HG02852 (cell line): ENCODE measurements around the gene DCTD.

Source experiments
- ATAC-seq: cut with Tn5 transposase; IDR thresholded peaks from one replicate; pipeline ENCODE4 v1.9.1; 2021; ENCODE audit warnings: mild to moderate bottlenecking, moderate library complexity; ENCODE audit not compliant: unreplicated experiment

The DCTD gene

DNA sequence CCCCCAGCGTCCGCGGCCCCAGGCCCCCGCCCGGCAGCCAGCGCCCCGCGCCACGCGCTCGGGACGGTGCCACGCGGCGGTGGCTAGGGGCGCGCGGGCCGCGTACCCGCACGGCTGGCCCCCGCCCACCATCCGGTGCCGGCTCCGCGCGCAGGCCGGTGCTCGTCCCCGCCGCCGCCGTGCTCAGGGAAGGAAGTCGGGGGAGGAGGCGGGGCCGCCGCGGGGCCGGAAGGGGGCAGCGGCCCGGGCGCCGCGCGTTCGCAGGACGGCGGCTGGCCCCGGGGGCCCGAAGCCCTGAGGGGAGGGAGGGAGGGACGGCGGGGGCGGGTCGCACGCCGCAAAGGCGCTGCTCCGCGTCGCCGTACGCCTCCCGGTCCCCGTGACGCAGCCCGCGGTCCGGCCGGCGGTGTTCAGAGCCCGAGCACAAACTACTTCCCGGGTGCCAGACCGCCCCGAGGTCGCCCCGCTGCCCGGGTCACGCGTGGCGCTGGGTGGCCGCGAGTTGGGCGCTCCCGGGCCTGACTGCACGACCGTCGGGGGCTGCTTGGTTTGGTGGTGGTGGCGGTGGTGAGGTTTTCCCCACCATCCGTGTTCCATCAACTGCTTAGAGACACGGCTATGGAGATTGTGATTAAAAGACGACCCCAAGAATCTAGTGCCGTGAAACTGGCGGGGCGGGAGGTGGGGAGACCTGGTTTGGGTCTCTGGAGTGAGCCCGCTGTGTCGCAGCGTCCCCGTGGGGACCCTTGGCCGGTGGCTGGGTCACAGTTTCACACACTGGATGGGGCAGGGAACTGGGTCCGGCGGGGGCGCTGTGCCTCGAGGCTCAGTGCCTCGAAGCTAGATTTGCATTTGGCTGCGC lies at the start of gene DCTD:
Gene DCTD, minus strand, starts transcription at position 205 of the 862 bp plus-strand sequence. CDS start 1,818 bp downstream, outside the sequence.
- peak; percentile 79 for ATAC-seq

DNA sequence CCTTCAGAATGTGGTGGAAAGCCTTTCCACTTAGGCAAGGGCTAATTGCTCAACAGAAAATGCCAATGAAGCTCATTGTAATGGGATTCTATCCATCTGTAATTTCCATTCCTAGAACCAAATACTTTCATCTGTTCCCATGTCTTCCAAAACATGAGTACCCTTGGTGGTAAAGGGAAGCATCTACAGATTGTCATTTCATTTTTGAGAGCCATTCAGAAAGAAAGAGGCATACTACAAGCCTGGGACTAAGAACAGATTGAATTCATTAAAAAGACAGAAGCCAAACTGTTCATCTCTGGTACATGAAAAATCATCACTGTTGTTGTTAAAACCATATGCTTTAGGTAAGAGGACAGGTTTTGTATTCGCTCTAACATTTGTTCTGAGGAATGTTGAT lies 43.6 kb upstream of the DCTD start:
- no peak for ATAC-seq

DNA sequence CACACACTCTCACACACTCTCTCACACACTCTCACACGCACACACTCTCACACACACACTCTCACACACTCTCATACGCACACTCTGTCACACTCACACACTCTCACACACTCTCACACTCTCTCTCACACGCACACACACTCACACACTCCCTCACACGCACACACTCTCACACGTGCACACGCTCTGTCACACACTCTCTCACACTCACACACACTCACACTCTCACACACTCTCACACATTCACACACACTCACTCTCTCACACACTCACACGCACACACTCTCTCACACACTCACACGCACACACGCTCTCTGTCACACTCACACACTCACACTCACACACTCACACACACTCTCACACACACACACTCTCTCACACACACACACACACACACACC lies 43.0 kb upstream of the DCTD start:
- no peak for ATAC-seq

DNA sequence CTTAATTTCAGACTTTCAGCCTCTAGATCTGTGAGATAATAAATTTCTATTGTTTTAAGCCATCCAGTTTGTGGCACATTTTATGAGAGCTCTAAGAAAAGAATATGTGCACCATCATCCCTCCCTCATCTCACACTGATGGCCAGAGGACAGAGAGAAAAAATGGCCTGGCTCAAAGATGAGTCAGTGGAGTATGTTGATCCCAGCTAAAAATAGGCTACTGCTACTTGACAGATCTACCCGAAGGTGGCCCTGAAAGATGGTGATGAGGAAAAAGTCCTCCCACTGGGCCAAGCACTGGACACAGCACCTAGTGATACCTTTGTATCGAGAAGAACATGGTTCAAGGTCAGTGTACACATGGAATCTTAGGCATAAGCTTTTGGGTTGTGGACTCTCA lies 38.2 kb upstream of the DCTD start:
- no peak for ATAC-seq

DNA sequence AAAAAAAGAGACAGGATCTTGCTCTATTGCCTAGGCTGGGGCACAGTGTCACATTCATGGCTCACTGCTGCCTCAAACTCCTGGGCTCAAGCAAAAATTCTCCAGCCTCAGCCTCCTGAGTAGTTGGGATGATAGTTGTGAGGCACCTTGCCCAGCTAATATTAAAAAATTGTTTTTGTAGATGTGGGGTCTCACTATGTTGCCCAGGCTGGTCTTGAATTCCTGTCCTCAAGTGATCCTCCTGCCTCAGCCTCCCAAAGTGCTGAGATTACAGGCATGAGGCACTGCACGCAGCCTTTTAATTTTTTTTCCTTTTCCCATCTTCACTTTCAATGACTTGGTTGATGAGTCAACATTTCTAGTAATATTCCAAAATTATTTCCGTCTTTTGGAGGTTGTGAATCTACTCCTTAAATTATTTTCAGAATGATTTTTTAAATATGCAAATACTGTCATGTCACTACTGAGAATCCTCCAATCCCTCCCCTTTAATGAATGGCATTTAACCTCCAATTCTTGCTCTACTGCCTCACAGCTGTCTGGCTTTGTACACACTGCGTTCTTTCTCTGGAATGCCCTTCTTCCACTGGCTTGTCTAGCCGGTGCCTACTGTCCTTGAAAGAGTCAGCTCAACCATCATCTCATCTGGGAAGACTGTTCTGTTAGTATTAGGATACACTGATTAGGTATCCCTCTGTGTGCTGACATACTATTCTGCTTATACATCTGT lies 27.5 kb upstream of the DCTD start:
- ATAC-seq: no peak

DNA sequence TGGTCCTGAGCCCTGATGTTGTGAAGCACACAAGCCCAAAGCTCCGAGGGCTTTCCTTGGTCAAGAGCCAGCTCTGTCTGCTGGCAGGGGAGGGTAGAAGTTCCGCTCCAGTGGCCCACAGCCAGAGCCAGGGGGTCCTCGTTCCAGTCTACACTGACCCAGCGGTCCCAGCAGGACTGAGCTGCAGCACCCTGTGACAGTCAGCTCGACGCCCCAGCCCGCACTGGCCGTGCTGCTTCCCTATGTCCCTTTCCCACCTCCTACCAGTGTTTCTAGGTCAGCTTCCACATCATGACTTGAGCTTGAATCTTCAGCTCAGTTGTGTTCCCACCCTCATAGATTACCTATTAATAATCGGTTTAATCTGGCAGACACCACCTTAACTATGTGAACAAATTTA lies 22.5 kb upstream of the DCTD start:
- no peak for ATAC-seq

DNA sequence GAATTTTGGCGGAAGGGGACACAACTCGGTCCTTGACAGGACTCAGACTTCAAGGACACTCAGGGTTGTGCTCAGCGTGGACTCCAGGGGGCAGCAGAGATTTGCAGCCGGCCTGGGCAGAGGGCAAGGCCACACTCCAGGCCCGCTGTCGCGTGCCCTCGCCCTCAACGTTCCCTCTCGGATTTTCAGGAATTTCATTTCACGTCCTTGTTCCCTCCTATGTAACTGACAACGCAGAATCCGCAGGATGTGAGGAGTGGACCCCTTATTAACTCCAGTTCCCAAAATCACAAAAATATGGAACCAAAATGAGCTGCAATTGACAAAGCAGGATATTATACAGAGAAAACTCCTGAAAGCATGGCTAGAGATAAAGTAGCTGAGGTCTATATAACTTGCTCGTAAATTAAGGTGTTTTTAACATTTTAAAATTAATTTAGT lies 21.0 kb upstream of the DCTD start:
- ATAC-seq: peak; percentile 98

DNA sequence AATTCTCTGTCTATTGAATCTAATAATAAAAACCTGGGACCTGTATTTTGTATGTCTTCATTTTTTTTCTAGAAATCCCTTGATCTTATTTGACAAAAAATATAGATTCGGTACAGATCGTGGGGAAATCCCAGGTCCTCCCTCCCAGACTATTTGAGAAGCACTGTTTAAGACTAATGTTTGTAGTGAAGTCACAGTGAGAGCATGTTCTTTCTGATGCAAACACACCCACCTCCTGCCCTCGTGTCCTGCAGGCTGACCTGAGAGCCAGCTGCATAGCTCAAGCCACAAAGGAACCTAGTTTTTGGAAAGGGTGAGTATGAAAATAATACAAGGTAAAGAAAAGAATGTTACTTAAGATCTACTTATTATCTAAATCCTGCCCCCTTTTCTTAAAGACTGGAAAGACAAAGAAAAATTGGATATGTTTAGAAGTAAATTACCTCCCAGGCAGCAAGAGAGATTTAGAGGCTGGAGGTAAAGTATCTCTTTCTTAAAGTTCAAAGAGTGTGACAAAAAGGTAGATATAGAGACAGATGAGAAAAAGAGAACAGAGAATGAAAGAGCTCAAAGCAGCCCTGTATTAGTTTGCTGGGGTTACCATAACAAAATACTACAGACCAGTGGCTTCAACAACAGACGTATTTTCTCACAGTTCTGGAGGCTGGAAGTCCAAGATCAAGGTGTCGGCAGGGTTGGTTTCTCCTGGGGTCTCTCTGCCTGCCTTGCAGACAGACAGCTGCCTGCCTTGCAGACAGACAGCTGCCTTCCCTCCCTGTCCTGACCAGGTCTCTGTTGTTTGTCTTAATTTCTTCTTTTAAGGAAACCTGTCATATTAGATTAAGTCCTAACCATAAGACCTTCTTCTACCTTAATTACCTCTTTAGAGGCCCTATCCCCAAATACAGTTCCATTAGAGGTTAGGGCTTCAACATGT lies 20.4 kb upstream of the DCTD start:
- ATAC-seq: peak; percentile 26

DNA sequence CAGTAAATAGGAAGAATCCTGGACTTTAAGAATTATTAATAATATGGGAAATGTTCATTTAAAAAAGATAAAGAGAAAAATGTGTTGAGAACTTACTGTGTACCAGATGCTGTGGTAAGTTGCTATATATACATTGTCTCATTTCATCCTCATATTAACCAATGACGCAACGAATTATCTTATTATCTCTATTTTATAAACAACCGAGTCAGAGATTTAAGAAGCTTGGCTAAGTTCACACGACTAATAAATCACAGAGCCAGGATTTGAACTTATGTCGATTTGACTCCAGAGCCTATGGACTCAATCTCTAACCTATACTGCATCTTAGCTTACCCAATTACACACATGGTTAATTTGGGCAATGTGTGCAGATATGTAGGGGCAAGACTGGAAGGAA lies 15.5 kb upstream of the DCTD start:
- ATAC-seq: no peak

DNA sequence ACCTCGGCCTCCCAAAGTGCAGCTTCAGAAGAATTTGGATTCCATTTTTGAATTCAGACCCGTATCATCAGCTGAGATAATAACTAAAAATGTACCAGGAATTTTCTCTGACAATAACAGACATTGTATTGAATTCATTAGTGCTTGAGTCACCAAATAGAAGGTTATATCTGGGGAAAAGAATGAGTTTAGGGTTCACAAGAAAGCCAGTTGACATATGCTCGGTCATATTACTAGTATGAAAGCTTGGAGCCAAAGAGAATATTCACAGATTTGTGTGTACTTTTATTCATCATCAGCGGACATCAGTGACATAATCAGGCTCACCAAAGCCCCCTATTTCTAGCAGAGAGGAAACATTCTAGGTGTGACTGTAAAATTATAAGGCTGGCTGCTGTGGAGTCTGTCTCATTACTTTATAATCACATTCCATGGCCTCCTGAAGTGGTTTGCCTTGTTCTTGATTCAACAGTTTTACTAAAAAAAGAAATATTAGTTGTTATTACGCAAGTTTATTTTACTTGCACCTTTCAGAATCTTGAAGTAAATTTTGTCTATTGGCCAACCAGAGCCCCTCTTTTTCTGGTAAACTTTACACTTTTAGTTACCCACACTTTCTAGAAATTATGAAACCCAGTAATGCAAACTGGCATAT lies 14.6 kb upstream of the DCTD start:
- ATAC-seq: no peak

DNA sequence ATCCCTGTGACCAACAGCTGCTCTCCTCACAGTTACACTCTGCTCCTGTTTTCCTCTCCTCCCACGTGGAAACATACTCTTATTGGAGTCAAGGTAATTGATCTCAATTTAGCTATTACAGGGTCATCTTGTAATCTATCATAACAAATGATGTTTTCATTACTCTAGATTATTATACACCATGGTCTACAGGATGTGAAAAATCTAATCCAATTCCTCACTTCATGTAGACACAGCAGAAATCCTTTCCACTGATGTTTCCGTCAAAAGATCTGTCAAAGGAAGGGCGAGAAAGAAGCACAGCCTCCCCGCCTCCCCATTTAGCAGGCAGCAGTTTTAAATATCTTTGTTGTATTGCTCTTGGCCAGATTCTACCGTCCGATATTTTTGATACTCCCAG lies 13.7 kb upstream of the DCTD start:
- no peak for ATAC-seq

DNA sequence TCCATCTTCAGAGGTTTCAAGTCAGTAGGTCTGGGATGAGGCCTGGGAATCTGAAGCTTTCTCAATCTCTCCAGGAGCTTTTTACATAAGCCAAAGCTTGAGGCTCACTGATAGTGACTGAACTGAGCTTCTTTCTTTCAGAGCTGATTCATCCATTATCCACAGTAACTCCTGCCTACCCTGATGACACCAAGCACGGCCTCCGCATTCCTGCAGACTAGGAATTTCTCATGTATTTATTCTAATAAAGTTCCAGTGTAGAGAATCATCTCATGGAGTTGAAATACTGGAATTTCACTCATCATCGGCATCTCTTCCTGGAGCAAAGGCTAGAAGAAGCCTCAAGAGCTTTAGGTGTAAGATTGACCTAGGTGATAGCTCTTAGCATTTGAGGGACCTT lies 12.1 kb upstream of the DCTD start:
- no peak for ATAC-seq

DNA sequence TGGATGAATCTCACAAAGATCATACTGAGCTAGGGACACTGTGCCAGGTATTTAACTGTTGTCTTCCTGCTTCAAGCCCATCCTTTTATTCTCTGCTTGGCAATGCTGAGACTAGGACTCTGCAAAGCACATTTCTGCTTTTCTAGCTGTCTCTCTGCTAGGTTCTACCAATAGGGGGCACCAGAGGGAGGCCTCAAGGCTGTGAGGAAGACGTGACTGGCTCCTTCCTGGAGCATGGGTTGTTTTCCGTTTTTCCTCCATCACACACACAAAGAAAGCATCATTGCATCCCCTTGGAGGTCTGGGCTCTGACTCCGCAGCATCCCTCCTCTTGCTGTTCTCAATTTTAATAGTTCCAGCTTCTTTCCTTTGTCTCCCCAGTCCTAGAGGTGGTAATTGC lies 10.9 kb upstream of the DCTD start:
- ATAC-seq: no peak

DNA sequence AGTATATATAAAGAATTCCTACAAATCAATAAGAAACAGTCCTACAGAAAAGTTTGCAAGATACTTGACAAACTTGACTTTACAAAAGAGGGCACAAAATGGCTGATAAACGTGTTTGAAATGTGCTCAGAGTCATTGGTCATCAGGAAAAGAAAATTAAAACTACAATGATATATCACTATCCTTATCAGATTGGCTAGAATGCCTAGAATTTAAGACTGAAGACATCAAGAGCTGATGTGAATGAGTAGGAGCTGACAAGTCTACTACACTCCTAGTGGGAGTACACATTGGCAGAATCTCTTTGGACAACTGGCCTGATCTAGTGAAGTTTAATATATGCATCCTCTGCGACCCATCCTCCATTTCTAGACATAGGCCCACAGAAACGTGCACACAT lies 10.3 kb upstream of the DCTD start:
- no peak for ATAC-seq

DNA sequence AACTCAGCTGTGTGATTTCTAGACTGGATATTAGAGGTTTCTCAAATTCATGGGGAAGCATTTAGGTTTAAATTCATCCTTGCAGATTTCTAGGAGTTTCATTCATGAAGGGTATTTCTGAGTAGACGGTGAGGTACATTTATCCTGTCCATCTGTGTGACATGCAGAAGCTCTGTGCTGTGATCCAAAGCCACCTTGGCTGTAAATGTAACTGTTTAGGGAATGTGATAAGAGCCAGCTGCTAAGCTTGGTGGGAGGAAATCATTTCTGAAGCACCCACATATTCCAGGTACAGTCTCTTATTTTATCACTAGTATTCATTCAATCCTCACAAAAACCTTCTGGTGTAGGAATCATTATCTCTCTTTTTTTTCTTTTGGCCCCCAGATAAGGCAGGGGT lies 8.7 kb upstream of the DCTD start:
- no peak for ATAC-seq

DNA sequence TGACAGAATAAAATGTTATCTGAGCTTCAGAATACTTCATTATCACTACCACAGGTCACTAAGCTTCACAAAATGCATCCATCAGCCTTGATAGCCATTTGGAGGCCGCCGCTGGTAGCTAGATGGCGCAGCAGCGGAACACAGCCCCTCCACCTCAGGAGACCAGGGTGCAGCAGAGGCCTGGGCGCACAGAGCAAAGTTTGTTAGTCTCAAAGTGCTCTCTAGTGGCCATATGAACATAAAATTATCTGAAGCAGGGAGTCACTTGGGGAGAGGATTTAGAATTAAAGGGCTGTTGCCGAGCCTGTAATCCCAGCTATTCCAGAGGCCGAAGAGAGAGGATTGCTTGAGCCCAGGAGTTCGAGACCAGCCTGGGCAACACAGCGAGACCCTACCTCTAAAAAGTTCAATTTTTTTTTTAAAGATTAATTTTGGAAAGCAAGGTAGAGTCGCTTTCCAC lies 8.1 kb upstream of the DCTD start:
- peak; percentile 100 for ATAC-seq

DNA sequence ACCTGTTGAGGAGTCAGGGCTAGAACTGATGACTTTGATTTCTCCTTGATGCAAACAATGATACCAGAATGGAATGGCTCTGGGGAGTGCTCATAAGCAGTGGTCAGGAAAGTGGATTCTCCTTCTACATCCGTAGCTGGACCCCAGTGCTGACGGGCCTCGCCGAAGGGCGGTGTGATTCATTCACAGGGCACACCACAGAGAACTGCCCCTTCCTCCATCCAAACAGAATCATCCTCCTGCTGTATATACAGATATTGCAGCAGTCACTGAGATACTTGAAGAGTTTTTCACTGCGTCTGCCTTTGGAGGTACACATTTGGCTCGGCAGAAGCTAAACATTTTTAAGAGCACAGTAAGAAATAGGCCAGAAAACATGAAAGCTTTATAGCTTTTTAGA lies 7.3 kb upstream of the DCTD start:
- no peak for ATAC-seq

DNA sequence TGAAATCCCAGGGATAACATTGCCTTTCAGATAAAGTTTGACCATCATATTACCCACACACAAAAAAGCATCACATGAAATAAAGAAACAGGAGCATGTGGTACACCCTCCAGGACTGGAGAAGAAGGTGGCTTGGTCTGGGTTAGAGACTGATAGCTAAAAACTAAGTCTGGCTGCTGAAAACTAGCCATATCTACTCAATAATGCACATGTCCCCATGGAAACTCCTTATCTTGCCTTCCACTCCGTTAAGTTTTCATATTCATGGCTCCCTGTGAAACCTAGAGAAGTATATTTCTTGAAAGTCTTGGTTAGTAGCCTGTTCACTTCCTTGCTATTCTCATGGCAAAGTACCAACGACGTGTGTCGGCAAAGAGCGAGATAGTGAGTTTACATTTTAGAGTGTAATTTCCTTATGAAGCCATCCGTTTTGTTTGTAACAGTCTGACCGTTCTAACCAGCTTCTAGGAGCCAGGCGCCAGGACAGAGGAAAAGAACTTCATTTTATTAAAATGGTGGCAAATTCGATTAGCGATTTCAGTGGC lies 6.7 kb upstream of the DCTD start:
- no peak for ATAC-seq

DNA sequence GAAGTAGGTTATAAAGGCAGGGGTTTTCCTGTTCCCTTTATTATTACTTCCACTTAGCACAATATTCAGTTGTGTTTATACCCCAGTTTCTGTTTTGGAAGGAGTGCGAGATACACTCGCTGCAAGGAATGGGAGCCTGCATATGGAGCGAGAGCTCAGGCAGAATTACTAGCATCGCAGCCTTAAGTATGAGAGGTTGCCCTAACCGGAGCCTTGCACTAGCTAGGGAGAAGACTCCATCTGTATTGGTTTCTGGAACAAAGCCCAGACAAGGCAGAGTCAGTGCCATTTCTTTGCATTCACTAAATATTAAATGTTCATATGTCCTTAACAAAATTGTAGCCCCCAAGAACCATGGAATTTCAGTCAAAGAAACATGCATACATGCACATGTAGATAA lies 6.2 kb upstream of the DCTD start:
- ATAC-seq: no peak
